ENCODE measurements around the gene KLRG1. TPM values are rescaled to one million over a fixed set of nuclear protein-coding genes. Genes with fewer than 3 reads are reported as not detected.

The KLRG1 gene
- polyA plus RNA-seq, 1 donor, result 3.1 TPM

GRCh38 chr12:9040484-9041186 lies 51.3 kb downstream of the KLRG1 start:
- DNase-seq, result no peak

DNA sequence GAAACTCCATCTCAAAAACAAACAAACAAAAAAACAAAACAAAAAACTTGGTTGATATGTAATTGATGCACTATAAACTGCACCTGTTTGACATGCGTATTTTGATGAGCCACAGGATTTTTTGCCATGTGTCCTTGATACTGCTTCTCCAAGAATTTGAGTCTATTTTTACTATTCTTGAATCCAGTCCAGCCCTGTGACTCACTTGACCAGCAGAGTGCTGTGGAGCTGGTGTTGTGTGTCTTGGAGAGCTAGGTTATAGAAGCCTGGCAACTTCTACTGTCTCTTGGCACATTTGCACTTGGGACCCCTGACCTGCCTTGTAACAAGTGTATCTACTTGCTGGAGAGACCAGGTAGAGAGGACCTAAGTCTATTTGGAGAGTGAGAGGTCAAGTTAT lies 52.0 kb downstream of the KLRG1 start:
- DNase-seq, result no peak

DNA sequence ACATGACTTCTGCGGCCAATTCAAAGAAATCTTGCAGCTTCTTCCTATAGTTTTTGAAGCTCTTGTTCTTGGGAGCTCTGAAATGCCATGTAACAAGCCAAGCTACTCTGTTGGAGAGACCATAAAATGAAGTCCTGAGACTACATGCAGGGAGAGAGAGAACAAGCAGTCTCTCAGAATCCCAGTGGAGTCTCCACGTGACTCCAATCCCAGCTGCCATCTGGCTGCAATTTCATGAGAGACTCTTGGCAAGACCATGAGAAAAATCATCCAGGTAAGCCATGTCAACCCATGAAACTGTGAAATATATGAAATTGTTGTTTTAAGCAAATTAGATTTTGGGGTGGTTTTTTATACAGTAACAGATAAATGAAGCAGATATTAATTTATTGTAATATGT lies 54.4 kb downstream of the KLRG1 start:
- DNase-seq, result no peak

- no peak for DNase-seq
Observed at GRCh38 chr12:9047105-9047504, 57.8 kb downstream of the KLRG1 start.

DNA sequence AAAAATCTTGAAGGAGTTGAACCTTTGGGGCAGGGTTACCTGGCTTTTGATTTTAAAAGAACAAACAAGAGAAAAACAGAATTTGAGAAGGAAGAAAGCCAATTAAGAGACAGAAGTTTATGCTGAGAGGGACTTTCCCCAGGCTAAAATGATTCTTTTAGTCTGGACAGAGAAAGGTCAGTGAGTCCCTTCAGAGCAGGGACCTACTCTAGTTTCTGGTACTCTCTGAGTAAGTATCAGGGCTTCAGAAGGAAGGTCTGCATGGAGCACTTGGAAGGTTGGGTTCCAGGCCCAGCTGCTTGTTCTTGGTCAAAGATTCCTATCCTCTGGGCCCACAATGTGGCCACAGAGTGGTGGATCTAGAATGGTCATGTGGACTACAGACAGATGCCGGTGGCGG lies 59.6 kb downstream of the KLRG1 start:
- DNase-seq, result no peak

GRCh38 chr12:9049520-9050133 lies 60.3 kb downstream of the KLRG1 start:
- DNase-seq, result peak; percentile 29

DNA sequence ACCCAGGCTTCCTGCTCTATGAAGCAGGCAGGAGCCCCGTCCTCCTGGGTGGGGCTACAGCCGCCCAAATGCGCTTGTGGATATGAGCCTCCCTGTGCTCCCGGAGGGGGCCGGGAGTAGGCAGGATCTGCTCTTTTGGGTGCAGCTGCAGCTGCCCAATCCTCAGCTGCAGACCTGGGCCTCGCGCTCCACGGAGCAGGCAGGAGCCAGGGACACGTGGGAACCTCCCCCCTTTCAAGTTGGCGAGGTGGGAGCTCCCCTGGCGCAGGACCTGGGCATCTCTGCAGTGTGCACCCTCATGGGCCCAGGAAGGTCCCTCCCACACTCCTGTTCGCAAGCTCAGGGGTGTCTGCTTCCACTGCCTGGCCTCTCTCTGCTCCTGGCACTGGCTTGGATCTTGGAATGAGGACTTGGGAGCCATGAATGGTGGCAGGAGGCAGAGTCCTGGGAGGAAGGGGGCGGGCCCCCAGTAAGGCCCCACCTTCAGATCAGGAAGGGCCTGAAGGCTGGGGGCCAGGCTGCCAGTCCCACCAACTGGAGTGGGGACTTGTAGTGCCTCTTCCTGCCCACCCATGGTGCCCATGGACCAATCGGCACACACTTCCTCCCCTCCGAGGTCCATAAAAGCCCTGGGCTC lies 61.3 kb downstream of the KLRG1 start:
- DNase-seq, result no peak

- no peak for DNase-seq
Observed at GRCh38 chr12:9051158-9051550, 61.8 kb downstream of the KLRG1 start.

DNA sequence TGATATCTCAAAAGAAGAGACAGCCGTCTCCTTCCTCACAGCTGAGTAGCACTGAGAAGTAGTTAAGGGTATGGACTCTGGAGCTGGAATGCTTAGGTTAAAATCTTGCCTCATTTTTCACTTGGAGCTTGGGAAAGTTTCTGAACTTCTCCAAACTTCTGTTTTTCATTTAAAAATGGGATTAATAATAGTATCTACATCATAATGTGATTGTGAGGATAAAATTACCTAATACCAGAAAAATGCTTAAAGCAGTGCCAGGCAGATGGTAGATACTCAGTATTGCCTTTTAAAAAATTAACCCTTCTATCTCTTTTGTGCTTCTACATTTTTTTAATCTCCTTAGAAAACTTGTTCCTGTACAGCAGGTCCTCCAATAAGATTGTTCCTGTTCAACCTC lies 63.3 kb downstream of the KLRG1 start:
- DNase-seq, result no peak

Other genes with a start within 250 kb of the KLRG1 start
- gene A2ML1, start 166.9 kb upstream of the KLRG1 start, polyA plus RNA-seq (ENCODE audit: insufficient read length), result 0.78 TPM
- gene PHC1, start 75.0 kb upstream of the KLRG1 start, polyA plus RNA-seq (ENCODE audit: insufficient read length), result 94.5 TPM
- gene M6PR, start 39.9 kb upstream of the KLRG1 start, polyA plus RNA-seq (ENCODE audit: insufficient read length), result 222 TPM
- gene A2M, start 126.4 kb downstream of the KLRG1 start, polyA plus RNA-seq (ENCODE audit: insufficient read length), result 218 TPM
- 0.55 TPM for gene PZP, start 218.8 kb downstream of the KLRG1 start, polyA plus RNA-seq (ENCODE audit: insufficient read length)

All from left kidney (tissue), 2 donors.